Measurements from ENCODE around the gene CPPED1.

CPPED1 gene

DNA sequence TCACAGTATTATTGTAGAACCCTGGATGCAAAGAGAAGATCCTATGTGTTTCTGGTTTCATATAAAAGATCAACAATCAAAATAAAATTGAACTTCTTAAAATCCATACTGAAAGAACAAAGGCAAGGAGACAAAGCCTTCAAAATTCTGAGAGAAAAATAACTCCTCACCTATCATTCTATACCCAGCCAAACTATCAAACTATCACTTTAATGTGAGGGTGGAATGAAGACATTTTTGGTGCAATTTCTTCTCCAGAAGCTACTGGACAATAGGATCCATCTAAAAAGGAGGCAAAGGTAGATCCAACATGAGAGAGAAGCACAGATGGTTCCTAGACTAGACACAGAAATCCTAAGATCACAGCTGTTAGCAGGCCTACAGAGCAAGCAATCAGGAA is 71.1 kb downstream of the CPPED1 start:
- DNase-seq (ENCODE audit: low read depth), result no peak

DNA sequence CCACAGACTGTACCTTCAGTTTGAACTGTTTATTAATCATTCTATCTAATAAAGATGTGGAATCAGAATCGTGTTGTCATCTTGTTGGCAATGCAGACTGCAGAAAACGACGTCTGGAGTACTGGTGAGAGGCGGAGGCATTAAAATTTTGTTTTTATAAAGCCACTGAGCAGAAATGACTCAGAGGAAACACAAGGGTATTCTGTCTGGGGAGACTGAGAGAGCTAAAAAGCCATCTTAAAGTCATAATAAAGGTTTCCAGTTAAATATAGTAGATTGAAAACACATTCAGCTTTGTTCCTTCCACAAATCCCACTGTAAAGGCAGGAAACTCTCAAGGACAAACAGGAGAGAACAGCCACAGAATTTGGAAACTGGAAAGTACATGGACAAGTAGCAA is 74.2 kb downstream of the CPPED1 start:
- no peak for DNase-seq (ENCODE audit: low read depth)

DNA sequence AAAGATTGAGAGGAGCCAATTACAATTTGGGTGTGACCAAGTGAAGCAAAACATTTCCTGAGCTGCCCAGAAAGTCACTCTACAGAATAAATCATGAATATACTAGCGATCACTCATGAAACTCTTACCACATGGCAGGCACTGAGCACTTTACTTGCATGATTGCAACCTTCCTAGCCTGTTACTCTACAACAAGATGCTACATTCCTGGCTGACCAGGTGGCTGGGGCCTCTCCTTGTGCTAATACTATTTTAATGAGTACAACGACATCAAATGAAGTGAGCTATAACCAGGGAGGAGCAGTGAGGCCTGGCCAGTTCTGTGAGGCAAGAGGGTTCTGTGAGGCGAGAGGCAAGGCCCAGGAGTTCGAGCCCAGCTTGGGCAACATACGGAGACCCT is 75.2 kb downstream of the CPPED1 start:
- DNase-seq (ENCODE audit: low read depth), result no peak

DNA sequence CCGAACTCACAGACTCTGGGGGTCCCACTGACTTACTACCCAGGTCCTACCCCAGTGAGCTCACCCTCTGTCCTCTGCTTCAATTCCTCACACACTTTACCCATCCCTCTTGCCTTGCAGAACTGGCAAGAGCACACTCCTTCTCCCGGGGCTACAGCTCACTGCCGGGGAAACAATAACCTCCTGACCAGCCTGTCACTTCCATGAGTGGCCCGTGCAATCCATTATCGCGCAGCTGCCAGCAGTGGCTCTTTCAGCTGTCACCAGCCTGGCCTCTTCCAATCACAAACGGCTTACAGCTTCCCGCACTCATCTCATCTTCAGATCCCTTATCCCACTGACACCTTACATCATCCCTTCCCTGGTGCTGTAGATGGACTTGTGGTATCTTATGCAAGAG is 79.5 kb downstream of the CPPED1 start:
- DNase-seq (ENCODE audit: low read depth), result no peak

DNA sequence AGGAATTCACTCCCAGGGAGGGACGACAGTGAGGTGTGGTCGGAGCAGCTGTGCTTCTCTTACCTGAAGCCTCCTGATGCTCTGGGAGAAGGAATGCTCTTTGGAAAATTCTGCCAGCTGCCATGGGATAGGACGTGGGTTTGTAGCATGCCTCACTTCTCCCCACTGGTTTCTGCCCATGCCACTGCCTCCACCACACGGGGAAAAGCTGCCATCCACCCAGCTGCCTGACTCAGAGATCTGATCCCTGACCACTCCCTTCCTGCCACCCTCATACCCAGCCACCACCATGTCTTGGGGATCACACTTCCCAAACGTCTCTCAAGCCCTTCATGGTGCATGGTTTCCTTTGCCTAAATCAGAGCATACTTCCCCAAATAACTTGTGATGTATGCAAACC is 80.0 kb downstream of the CPPED1 start:
- no peak for DNase-seq (ENCODE audit: low read depth)

DNA sequence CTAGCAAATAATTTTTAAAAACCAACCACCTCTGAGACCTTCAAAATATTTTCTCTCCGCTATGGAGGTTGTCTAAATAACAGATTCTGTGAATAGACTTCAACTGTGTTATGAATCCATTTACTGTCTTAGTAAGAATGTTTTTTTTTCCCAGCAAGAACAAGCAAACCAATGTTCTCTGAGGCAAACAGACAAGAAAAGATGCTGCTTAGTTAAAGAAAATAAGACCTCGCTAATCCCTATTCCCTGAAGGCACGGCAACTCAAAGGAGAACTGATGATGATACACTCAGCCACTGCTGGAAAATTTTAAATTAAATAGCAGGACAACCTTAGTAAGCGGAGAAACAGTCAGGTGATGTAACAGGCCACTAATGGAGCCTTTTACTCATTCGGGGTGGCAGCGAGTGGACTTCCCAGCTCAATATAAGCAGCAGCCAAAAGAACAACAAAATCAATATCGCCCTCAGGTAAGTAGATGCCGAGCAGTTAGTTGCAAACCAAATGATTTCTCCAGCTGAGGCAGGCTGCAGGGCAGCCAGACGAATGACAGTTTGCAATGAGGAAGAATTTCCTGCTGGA is 81.8 kb downstream of the CPPED1 start:
- no peak for DNase-seq (ENCODE audit: low read depth)

DNA sequence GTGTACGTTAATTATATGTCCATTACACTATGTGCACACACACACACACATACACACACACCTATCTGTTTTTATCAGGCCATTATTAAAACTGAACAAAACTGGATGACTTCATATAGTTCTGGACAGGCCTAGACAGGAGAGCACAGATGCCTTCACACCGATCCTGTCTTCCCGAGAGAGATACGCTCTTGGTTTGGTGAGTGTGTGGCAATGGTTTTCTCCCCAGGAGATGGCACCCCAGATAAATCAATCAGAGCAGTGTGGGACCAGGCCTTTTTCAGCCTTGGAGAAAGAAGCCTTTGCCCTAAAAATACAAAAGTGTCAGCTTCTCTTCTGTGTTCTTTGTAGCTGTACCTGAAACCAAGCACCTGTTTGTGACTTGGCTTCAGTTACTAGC is 83.7 kb downstream of the CPPED1 start:
- DNase-seq (ENCODE audit: low read depth), result no peak

DNA sequence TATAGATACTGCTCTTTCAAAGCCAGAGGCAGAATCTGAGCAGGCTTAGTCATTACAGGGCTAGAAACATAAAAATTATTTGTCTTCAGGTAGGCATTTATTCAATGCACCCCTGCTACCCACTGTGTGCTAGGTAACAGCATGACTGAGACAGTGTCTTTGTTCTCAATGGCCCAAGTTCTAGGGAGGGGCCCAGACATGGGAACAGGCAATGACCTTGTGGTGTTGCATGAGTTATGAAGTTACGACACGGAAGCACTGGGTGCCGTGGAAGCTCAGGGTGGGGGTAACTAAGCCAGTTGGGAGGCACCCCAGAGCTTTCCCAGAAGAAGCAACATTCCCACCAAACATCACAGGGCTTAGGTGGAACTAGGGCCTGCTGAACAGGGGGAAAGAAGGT is 87.0 kb downstream of the CPPED1 start:
- no peak for DNase-seq (ENCODE audit: low read depth)

DNA sequence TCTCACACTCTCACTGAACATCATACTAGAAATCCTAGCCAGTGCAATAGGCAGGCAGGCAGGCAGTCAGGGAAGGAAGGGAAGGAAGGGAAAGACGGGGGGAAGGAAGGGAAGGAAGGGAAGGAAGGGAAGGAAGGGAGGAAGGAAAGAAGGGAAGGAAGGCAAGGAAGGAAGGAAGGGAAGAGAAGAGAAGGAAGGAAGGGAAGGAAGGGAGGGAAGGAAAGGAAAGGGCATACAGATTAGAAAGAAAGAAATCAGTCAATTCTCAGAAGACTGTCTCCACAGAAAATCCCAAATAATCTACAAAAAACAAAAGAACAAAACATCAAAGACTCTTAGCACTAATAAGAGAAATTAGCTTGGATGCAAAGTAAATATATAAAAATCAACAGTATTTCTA is 93.9 kb downstream of the CPPED1 start:
- DNase-seq (ENCODE audit: low read depth), result no peak

DNA sequence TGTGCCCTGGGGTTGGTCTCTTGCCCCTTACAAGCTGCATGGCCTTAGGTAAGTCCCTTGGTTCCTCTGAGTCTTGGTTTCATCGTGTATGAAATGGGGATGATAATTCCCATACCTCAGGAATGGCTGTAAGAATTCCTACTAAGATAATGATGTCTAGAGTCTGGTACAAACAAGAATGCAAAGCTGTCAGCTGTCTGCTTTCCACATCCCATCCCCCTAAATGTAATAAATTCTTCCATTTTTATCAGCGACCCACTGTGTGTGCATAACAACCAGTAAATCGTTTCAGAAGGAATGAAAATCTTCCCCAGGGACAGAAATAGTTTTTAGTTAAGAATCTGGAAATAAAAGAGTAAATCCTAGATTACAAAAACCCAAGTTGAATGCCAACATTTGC is 95.4 kb downstream of the CPPED1 start:
- no peak for DNase-seq (ENCODE audit: low read depth)

DNA sequence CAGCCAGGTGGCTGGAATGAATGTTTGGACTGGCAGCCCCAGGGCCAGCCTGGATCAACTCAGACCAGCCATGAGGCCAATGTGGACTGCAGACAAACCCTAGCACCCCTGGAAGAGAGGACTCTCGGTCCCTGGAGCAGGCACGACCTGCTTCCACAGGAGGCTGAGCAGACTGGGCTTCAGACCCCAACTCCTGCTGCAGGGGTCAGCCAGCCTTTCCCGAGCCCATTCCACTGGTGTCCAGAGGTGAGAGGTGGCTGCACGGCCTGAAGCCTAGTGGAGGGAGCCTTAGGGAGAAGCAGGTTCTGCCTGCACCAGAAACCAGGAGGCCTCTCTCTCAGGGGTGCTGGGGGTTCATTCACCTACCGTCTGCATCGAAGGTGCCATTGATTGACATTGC is 97.1 kb downstream of the CPPED1 start:
- no peak for DNase-seq (ENCODE audit: low read depth)

DNA sequence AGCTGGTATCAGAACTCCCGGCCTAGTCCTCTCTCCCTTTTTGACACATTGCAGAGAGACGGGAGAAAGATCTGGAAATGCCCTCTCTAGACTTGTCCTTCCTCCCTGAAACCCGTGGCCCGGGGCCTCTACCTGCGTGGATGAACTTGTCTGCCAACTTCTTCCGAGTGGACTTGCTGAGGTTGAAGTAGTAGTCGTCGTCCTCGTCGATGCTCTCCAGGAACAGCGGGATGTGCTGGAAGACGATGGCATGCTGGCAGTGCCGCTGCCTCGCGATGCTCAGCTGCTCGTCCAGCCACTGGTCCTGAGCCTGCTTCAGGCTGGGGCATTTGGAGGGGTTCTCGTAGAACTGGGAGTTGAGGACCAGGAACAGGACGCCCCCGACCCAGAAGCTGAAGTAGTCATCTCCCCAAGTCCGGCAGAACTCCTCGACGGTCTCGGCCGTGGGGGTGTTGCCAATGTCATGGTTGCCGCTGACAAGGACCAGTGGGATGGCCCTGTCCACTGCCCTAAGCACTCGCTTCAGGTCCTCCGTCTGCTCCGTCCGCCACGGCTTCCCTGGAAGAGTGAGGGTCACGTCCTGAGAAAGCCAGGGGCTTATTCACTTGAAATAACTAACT is 99.1 kb downstream of the CPPED1 start:
- no peak for DNase-seq (ENCODE audit: low read depth)

DNA sequence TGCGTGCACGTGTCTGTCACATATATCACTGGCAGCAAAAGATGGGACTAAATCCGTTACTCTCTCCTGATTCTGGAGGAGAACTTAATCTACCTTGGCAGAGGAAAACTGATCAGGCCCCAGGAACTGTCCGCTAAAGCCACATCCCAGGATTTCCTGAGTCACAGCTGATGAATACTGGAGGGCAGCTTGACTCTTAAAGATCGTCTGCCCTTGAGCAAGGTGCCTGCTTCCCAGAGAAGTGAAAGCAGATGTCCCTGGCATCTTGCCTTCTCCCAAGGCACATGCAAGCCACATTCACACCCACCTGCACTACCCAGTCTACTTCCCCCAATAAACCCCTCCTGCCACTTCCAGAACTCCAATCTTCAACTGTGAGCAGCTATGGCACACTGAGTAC is 99.8 kb downstream of the CPPED1 start:
- no peak for DNase-seq (ENCODE audit: low read depth)

DNA sequence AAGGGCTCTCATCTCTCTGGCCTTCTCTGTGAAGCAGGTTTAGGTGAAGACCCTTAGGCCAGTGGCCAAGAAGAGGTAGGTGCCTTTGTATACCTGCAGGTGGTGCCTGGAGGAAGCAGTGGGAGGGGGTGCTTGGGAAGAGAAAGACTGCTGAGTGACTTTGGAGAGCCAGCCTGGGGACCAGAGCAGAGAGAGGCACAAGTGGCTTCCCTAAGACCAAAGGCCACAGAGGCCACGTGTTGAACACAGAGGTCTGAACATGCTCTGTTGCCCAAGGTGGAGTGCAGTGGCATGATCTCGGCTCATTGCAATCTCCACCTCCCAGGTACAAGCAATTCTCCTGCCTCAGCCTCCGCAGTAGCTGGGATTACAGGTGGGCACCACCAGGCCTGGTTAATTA is 103.5 kb downstream of the CPPED1 start:
- DNase-seq (ENCODE audit: low read depth), result no peak

DNA sequence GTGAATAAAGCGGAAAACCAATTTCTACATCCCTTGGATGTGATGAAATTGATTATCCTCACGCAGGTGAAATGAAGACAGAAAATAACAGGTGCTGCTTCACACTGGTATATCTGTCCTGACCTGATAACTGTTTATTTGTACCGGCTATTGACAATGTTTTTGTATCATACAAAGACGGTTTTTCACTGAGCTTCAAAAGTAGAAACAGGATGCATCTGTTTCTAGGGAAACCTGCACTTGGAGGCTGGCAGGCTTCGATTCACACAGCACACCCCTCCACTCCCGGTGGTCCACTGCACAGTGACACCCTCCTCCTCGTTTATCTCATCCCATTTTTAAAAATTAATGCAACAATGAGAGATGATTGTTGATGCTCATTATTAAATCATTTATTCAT is 104.5 kb downstream of the CPPED1 start:
- no peak for DNase-seq (ENCODE audit: low read depth)

DNA sequence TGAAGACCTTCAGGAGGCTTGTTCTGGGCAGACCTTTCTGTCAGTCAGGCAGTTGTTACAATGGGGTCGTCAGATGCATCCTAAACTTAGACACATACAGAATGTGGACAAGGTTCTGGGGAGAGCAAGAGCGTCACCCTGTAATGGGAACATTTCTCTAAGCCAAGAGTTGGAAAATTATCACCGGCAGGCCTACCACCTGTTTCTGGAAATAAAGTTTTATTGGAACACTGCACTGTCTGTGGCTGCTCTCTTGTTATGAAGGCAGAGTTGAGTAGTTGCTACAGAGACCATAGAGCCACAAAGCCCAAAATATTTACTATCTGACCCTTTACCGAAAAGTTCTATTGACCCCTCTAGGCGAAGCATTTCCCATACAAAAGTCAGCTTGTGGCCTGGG is 106.2 kb downstream of the CPPED1 start:
- DNase-seq (ENCODE audit: low read depth), result no peak

DNA sequence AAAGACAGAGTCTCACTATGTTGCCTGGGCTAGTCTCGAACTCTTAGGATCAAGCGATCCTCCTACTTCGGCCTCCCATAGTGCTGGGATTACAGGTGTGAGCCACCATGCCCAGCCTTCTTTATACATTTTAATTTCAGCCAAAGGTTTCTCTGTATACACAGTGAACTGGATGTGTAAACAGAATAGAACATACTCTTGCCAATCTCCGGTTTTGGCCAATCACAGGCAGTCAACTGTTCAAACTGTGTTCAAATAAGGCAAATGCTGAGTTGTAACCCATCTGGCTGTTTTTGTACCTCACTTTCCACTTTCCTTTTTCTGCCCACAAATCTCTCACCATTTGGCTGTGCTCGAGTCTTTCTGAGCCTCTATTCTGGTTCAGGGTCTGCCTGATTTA is 108.2 kb downstream of the CPPED1 start:
- no peak for DNase-seq (ENCODE audit: low read depth)

DNA sequence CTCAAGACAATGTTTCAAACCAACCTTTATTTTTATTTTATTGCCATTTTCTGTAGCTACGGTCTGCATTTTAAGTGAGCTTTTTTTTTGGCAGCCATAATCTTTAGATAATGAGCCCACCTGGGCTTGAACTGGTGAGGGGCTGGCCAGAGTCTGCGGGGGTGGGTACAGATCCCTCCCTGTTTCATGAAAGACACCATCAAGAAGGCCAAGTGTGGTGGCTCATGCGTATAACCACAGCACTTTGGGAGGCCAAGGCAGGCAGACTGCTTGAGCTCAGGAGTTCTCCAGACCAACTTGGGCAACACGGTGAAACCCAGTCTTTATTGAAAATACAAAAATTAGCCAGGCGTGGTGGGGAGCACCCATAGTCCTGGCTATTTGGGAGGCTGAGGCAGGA is 113.7 kb downstream of the CPPED1 start:
- DNase-seq (ENCODE audit: low read depth), result no peak

DNA sequence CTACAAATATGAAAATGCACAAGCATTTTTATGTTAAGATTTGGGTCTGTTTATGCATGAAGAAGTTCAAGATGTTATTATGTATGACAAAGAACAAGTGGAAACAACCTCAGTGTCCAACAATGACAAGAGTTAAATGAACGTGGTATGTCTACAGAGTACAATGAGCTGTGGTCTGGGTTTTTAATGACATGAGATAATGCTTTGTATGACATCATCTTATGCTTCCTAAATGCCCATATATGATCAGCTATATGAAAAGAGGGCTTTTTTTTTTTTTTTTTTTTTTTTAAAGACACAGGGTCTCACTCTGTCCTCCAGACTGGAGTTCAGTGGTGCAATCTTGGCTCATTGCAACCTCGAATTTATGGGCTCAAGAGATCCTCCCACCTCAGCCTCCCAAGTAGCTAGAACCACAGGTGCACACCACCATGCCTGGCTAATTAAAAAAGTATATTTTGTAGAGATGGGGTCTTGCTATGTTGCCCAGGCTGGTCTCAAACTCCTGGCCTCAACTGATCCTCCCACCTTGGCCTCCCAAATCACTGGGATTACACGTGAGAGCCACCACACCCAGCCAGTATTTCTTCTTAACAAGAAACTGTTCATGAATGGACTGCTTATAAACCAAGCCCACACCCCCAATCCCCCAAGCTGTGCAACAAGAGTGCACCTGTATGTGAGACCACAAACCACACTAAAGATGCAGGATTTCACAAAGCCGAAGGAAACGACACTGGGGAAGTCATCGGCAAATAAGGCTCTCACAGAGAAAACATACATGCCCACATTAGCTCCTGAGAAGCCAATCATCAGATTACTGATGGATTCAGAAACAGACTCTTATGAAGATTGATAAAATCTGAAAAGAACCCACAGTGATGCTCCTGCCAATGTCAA is 114.5 kb downstream of the CPPED1 start:
- no peak for DNase-seq (ENCODE audit: low read depth)

DNA sequence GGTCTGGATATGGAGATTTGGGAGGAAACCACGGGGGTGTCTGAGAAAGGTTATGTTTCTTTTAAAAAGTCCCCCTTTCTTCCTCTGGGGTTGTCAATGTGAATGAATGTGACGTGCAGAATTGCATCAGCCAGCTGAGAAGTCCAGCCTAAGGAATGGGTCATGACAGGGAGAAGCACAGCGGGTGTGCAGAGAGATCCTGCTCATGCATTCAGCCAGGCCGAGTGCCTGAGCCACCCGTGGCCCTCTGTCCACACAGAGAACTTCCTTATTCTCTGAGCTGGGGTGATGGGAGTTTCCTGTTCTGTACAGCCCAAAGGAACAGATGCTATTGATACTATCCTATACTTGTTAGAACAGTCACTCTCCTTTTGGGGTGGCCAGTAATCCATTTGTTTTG is 117.9 kb downstream of the CPPED1 start:
- DNase-seq (ENCODE audit: low read depth), result no peak

DNA sequence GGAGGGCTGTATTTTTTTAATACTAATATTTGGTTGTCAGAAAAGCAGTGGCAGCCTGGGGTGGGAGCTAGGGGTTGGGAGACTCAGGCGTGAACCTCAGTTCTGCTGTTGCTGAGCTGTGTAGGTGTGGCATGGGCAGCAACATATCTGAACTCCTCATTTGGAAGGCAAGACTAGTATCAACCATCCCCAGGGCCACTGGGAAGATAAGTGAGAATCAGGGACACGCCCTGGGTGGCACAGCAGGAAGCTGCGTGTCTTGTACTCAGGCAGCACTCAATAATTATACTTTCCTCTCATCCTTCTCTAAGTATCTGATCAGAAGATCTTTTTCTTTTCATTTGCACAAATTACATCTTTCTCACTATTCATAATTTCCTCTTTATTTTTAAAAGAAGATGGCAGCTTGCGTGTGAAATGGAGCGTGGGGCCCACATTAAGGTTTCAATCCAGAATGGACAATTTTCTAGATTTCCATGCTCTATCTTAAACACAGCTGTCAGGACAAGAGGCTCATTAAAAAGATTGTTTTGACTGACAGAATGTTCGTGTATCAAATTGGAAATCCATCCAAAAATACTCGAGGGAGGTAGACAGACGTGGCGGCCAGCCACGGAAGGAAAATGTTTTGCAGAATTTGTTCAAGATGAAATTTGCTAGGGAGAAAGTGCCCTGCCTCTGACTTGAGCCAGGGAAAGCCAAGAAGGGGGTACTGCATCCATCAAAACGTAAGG is 121.1 kb downstream of the CPPED1 start:
- no peak for DNase-seq (ENCODE audit: low read depth)

DNA sequence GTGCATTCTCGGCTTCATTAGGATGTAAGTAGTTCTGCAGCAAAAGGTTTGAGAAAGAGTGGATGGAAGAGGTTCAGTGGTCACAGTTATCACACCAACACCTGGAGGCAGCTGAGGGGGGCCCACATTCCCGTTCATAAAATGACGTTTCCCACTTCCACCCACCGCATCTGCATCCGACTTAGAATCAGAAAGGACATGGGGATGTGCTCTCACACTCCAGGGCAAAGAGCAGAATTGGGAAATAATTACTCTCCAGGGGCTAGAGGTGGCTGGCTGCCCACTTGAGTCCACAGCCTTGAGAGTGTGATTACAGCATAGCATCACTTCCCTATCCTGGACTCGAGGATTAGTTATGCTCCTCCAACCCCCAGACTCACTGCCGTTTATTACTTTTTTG is 122.0 kb downstream of the CPPED1 start:
- DNase-seq (ENCODE audit: low read depth), result no peak

DNA sequence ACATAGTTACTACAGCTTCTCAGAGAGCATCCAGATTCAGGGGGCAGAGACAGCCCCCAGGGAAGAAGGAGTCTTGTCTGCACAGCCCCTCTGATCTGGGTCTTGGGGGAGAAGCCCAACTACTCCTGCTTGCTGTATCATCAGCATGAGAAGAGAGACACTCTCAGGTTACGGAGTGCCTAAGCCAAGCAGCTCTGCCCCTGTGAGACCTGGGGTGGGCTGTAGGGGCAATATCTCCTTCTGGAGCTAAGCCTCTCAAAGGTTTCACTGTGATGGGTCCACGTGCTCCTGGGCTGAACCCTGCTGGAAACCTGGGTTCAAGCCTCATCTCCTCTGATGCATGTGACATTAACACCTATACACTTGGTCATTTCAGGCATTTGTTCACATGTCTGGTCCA is 123.2 kb downstream of the CPPED1 start:
- no peak for DNase-seq (ENCODE audit: low read depth)

Measured in activated T-helper 1 cell treated with Interleukin-2 at 50 U/mL for 16 hours (primary cell).